ENCODE data around the gene TANGO2.

TANGO2 gene

GRCh38 chr22:20028855-20029549 is 8.1 kb downstream of the TANGO2 start:
- Histone ChIP-seq H3K4me3 (ENCODE audit: low read length in 2 of 2) (no peak overlapping the region), H3K9ac (ENCODE audit: low read depth, low read length, poor library complexity) (peak overlapping the region; percentile 60), H3K4me1 (ENCODE audit: control insufficient read depth in 2 of 2, insufficient read depth in 1 of 2, low read depth in 1 of 2, low read length in 2 of 2) (no peaks in the 10 kb centered on the region), H3K18ac (ENCODE audit: low read length) (no peak overlapping the region), H3K4ac (ENCODE audit: low read length) (peak overlapping the region; percentile 85), H3K14ac (ENCODE audit: low read length) (peak overlapping the region; percentile 82), H3K27me3 (ENCODE audit: control insufficient read depth in 3 of 3, insufficient read depth in 3 of 3, low read depth in 1 of 3, low read length in 3 of 3) (peaks cover 0 to 2% (median 0%) of the 10 kb centered on the region in 3 experiments), H2BK5ac (ENCODE audit: low read length) (peak overlapping the region; percentile 87), H3K36me3 (replicated peaks in 1 of 2; ENCODE audit: control insufficient read depth in 2 of 2, insufficient read depth in 2 of 2, low read length in 2 of 2) (peaks cover 0 to 8% of the 10 kb centered on the region in 2 donors), H3K23ac (ENCODE audit: low read depth, low read length, poor library complexity) (peak overlapping the region; percentile 95), H4K8ac (ENCODE audit: low read depth, low read length) (no peak overlapping the region), H2AK5ac (ENCODE audit: low read depth, low read length) (no peak overlapping the region), H3K9me3 (replicated peaks in 1 of 2; ENCODE audit: control insufficient read depth in 2 of 2, insufficient read depth in 1 of 2, low read depth in 1 of 2, low read length in 2 of 2) (no peaks in the 10 kb centered on the region), H3K27ac (replicated peaks; ENCODE audit: low read length) (no peak overlapping the region), H2BK120ac (ENCODE audit: low read depth, low read length) (no peak overlapping the region), H4K91ac (ENCODE audit: low read depth, low read length, poor library complexity) (no peak overlapping the region), H2BK12ac (ENCODE audit: low read length) (no peak overlapping the region), H2BK15ac (ENCODE audit: low read length) (no peak overlapping the region), H3K79me1 (ENCODE audit: low read depth, low read length) (peaks cover 4% of the 10 kb centered on the region), H2AFZ (ENCODE audit: low read length) (no peak overlapping the region), H3K4me2 (ENCODE audit: insufficient read depth, low read length, poor library complexity, severe bottlenecking) (no peak overlapping the region)
- no peak for DNase-seq (ENCODE audit: low spot score)
- no CpG with 5 or more reads among the region's 16 CpGs for WGBS, 2 donors (ENCODE audit: extremely low coverage in 2 of 2, insufficient read length in 2 of 2, insufficient replicate concordance in 1 of 2)

DNA sequence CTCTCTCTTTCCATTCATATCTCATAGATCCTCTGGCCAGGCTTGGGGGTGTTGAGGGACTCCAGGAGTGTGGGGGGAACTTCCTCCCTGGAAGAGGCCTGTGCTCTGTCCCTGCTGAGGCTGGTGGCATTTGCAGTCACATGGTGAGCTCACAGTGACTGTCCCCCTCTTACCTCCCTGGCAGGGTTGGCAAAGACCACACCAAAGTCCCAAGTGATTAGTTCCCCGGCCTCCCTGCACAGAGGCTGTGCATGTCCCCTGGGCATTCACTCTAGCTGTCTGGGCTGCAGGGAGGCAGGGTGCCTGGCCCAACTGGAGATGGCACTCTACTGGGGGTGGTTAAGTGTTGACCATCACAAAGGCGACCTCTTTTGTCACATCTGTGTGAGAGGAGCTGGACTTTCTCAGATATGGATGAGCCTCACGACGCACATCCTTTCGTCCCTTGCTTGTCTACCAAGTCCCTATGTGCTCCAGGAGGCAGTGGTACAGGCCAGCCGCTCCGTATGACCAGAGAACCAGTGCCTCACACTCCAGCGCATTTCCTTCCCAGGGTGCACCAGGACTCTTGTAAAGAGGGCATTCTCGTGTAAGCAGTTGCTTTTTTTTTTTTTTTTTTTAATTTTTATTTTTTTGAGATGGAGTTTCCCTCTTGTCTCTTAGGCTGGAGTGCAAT is 8.8 kb downstream of the TANGO2 start:
- Histone ChIP-seq H4K8ac (ENCODE audit: low read depth, low read length) (no peak overlapping the region), H3K4ac (ENCODE audit: low read length) (no peak overlapping the region), H4K91ac (ENCODE audit: low read depth, low read length, poor library complexity) (no peak overlapping the region), H3K18ac (ENCODE audit: low read length) (no peak overlapping the region), H3K23ac (ENCODE audit: low read depth, low read length, poor library complexity) (no peak overlapping the region), H3K36me3 (replicated peaks in 1 of 2; ENCODE audit: control insufficient read depth in 2 of 2, insufficient read depth in 2 of 2, low read length in 2 of 2) (peaks cover 0 to 8% of the 10 kb centered on the region in 2 donors), H3K14ac (ENCODE audit: low read length) (no peak overlapping the region), H2AK5ac (ENCODE audit: low read depth, low read length) (peak overlapping the region; percentile 27), H2BK15ac (ENCODE audit: low read length) (no peak overlapping the region), H3K9me3 (replicated peaks in 1 of 2; ENCODE audit: control insufficient read depth in 2 of 2, insufficient read depth in 1 of 2, low read depth in 1 of 2, low read length in 2 of 2) (no peaks in the 10 kb centered on the region), H3K4me2 (ENCODE audit: insufficient read depth, low read length, poor library complexity, severe bottlenecking) (no peak overlapping the region), H3K4me3 (ENCODE audit: low read length in 2 of 2) (no peak overlapping the region), H3K4me1 (ENCODE audit: control insufficient read depth in 2 of 2, insufficient read depth in 1 of 2, low read depth in 1 of 2, low read length in 2 of 2) (no peaks in the 10 kb centered on the region), H2AFZ (ENCODE audit: low read length) (no peak overlapping the region), H3K27me3 (ENCODE audit: control insufficient read depth in 3 of 3, insufficient read depth in 3 of 3, low read depth in 1 of 3, low read length in 3 of 3) (peaks cover 0 to 2% (median 0%) of the 10 kb centered on the region in 3 experiments), H2BK5ac (ENCODE audit: low read length) (no peak overlapping the region), H2BK120ac (ENCODE audit: low read depth, low read length) (no peak overlapping the region), H2BK12ac (ENCODE audit: low read length) (no peak overlapping the region), H3K79me1 (ENCODE audit: low read depth, low read length) (peaks cover 4% of the 10 kb centered on the region), H3K27ac (replicated peaks; ENCODE audit: low read length) (no peak overlapping the region), H3K9ac (ENCODE audit: low read depth, low read length, poor library complexity) (no peak overlapping the region)
- WGBS, 2 donors (ENCODE audit: extremely low coverage in 2 of 2, insufficient read length in 2 of 2, insufficient replicate concordance in 1 of 2): no CpG with 5 or more reads among the region's 9 CpGs
- DNase-seq (ENCODE audit: low spot score): no peak

DNA sequence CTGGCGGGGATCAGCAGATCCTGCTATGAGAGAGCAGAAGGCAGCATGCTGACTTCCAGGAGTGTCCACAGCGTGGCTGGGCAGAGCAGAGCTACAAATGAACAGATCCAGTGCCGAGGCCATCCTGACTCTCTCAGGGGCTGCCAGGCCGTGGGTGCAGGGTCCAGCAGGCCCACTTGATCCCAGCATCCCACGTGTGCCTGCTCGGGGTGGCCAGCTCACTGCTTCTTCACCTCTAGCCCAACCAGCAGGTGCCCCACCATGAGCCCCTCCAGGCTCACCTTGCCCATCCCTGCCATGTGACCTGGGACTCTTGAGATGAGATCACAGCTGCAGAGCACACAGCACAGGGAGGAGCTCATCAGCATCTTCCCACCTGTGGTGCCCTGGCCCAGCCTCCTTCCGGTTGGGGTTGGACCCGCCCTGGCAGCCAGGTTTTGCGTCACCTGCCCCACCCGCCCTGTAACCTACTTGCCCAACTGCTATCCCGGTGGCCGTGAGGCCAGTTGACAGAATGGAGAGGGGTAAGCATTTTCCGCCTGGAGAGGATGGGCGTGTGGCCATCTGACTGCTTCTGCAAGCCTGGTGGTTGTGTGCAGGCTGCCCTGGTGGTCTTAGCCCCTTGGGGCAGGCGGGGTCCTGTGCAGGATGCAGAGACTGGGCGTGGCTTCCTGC is 11.0 kb downstream of the TANGO2 start:
- H3K79me1 ChIP-seq (ENCODE audit: low read depth, low read length): peaks cover 7% of the 10 kb centered on the region
- H3K23ac ChIP-seq (ENCODE audit: low read depth, low read length, poor library complexity): peak overlapping the region; percentile 89
- no peaks in the 10 kb centered on the region for H3K27me3 ChIP-seq (ENCODE audit: control insufficient read depth in 3 of 3, insufficient read depth in 3 of 3, low read depth in 1 of 3, low read length in 3 of 3)
- no peak overlapping the region for H2AFZ ChIP-seq (ENCODE audit: low read length)
- no peak overlapping the region for H3K27ac ChIP-seq (replicated peaks; ENCODE audit: low read length)
- H2BK15ac ChIP-seq (ENCODE audit: low read length): no peak overlapping the region
- no peak for DNase-seq (ENCODE audit: low spot score)
- WGBS, 2 donors (ENCODE audit: extremely low coverage in 2 of 2, insufficient read length in 2 of 2, insufficient replicate concordance in 1 of 2): no CpG with 5 or more reads among the region's 16 CpGs
- no peak overlapping the region for H3K14ac ChIP-seq (ENCODE audit: low read length)
- H2AK5ac ChIP-seq (ENCODE audit: low read depth, low read length): no peak overlapping the region
- H3K4me3 ChIP-seq (ENCODE audit: low read length in 2 of 2): no peak overlapping the region
- no peaks in the 10 kb centered on the region for H3K9me3 ChIP-seq (replicated peaks in 1 of 2; ENCODE audit: control insufficient read depth in 2 of 2, insufficient read depth in 1 of 2, low read depth in 1 of 2, low read length in 2 of 2)
- H3K4me2 ChIP-seq (ENCODE audit: insufficient read depth, low read length, poor library complexity, severe bottlenecking): no peak overlapping the region
- no peak overlapping the region for H2BK12ac ChIP-seq (ENCODE audit: low read length)
- peaks cover 0 to 8% of the 10 kb centered on the region in 2 donors for H3K36me3 ChIP-seq (replicated peaks in 1 of 2; ENCODE audit: control insufficient read depth in 2 of 2, insufficient read depth in 2 of 2, low read length in 2 of 2)
- no peak overlapping the region for H2BK120ac ChIP-seq (ENCODE audit: low read depth, low read length)
- no peak overlapping the region for H4K91ac ChIP-seq (ENCODE audit: low read depth, low read length, poor library complexity)
- H4K8ac ChIP-seq (ENCODE audit: low read depth, low read length): peak overlapping the region; percentile 48
- peak overlapping the region; percentile 84 for H3K4ac ChIP-seq (ENCODE audit: low read length)
- H2BK5ac ChIP-seq (ENCODE audit: low read length): peak overlapping the region; percentile 44
- peak overlapping the region; percentile 63 for H3K9ac ChIP-seq (ENCODE audit: low read depth, low read length, poor library complexity)
- H3K18ac ChIP-seq (ENCODE audit: low read length): peak overlapping the region; percentile 57
- no peaks in the 10 kb centered on the region for H3K4me1 ChIP-seq (ENCODE audit: control insufficient read depth in 2 of 2, insufficient read depth in 1 of 2, low read depth in 1 of 2, low read length in 2 of 2)
